Mammary epithelial cell (primary cell): ENCODE measurements around the gene SLC34A2.

Experiments used
- CTCF ChIP-seq, 2 donors: IDR thresholded peaks in 1 of 2; conservative IDR thresholded peaks in 1 of 2; 2 replicates each; pipeline ENCODE4 v1.5.1; 2011 to 2012; ENCODE audit warnings: inconsistent platforms in 2 of 2, low read length in 2 of 2, mild to moderate bottlenecking in 2 of 2, control low read depth in 1 of 2, low read depth in 1 of 2; ENCODE audit not compliant: insufficient read depth in 1 of 2; ENCODE audit errors: extremely low read depth in 1 of 2
- EZH2 ChIP-seq: IDR thresholded peaks from 2 replicates; pipeline ENCODE4 v1.6.1; 2012; ENCODE audit warnings: low read length, inconsistent platforms, borderline replicate concordance

DNA sequence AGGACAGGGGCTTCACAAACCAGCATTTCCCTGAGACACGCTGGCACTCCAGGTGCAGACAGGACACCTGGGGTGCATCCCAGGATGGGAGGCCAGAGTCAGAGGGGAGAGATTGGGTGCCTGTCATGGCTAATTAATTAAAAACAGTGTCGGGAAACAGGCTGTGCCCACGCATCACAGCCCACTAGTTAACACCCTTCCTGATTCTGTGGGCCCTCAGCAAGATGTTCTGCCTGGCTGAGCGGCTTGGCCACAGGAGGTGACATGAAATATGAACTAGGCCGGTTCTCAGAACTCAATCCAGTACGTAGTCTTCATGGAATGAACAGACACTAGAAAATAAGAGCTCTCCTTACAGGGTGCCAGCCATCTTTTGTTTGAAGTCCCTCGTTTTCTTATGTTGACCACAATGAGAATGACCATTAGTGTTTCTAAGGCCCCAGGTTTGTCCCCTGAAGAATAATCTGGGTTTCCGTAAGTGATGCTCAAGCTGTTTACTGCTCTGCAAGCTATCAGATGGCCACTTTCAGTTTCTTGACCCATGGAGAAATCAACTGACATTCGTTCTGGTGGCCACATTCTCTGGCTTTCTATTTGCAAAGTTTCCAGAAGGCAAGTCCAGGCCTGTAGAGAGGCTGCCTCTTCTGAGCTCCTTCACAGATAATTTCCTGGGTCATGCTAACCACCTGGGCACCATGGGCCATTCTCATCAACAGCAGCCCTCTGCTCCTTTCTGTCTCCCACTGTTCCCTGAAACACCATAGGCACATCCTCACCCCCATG, 72.3 kb downstream of the SLC34A2 start:
- TF ChIP-seq CTCF (conservative IDR thresholded peaks at IDR 0.05 in 1 of 2, IDR thresholded peaks at IDR 0.05 in 1 of 2; ENCODE audit: extremely low read depth in 1 of 2, insufficient read depth in 1 of 2, low read depth in 1 of 2, low read length in 2 of 2) (no peak), EZH2 (no peak)
